Activated CD4-positive, alpha-beta T cell treated with anti-CD3 and anti-CD28 coated beads for 36 hours (primary cell): ENCODE data around the gene SLC38A9. TPM values are rescaled to one million over a fixed set of nuclear protein-coding genes. Genes with fewer than 3 reads are reported as not detected.

Source experiments
- ATAC-seq: fragments of 200-7000 bp; cut with Tn5 transposase; one replicate; pipeline ENCODE4 v1.10.0; 2021; ENCODE audit warnings: mild to moderate bottlenecking, moderate library complexity
- CTCF ChIA-PET: fragments of 350-600 bp; sonication (Branson Sonifier 250); formaldehyde crosslinking; loops from one replicate; lab custom pipeline; 2021; ENCODE audit warnings: antibody characterized with exemption; lab: Charles Lee
- POLR2A ChIA-PET: fragments of 350-600 bp; sonication (Branson Sonifier 250); formaldehyde crosslinking; loops from one replicate; lab custom pipeline; 2021; ENCODE audit warnings: antibody characterized with exemption, inconsistent platforms; lab: Charles Lee
- DNase-seq: peaks from one replicate; pipeline ENCODE4 v3.0.0-alpha.2; 2020
- H3K27ac Mint-ChIP-seq: one replicate; pipeline ENCODE4 v1.8.0; 2021; ENCODE audit warnings: mixed read lengths
- H3K27me3 Mint-ChIP-seq: one replicate; pipeline ENCODE4 v1.8.0; 2021; ENCODE audit warnings: mixed read lengths
- H3K36me3 Mint-ChIP-seq: one replicate; pipeline ENCODE4 v1.8.0; 2021; ENCODE audit warnings: low read depth, mixed read lengths
- H3K4me1 Mint-ChIP-seq: one replicate; pipeline ENCODE4 v1.8.0; 2021; ENCODE audit warnings: mixed read lengths
- H3K4me3 Mint-ChIP-seq: one replicate; pipeline ENCODE4 v1.8.0; 2021; ENCODE audit warnings: mild to moderate bottlenecking, moderate library complexity, mixed read lengths
- H3K9me3 Mint-ChIP-seq: one replicate; pipeline ENCODE4 v1.8.0; 2021; ENCODE audit warnings: low read depth, mixed read lengths
- intact Hi-C, 2 experiments: fragments of 100-400 bp; cut with DNase I in 1 of 2; cut with micrococcal nuclease in 1 of 2; formaldehyde crosslinking; loops; one replicate each; pipeline versions ENCODE4 v1.14.2 to v1.15.1; 2022 to 2024; cut with DNase I, micrococcal nuclease
- total RNA-seq, 2 experiments: library from RNA; stranded (reverse); gene quantifications; one replicate each; pipeline ENCODE4 v1.2.3, GENCODE V29; 2021

Gene SLC38A9
- total RNA-seq, 2 experiments from 2014 or later, result 12.9 to 16.2 TPM

GRCh38 chr5:55578771-55579170 lies 133.4 kb downstream of the SLC38A9 start:
- peaks cover 25% of the 10 kb centered on the region for H3K4me1 Mint-ChIP-seq
- no peak overlapping the region for H3K4me3 Mint-ChIP-seq
- ATAC-seq (no peak), DNase-seq (no peak)
- no peaks in the 10 kb centered on the region for H3K27me3 Mint-ChIP-seq
- no peaks in the 10 kb centered on the region for H3K36me3 Mint-ChIP-seq
- ChIA-PET CTCF (interaction anchor here (0.6 to 1.5 kb wide), 4 partner anchors 11 to 274 kb away, joined by 3 read pairs; no protein-coding TSS in a partner anchor), POLR2A (interaction anchor here (0.6 kb wide), 2 partner anchors 9 to 37 kb away, joined by 3 read pairs; no protein-coding TSS in a partner anchor)
- intact Hi-C loops, result no loop called here
- no peaks in the 10 kb centered on the region for H3K9me3 Mint-ChIP-seq
- H3K27ac Mint-ChIP-seq, result no peak overlapping the region

- H3K4me3 Mint-ChIP-seq, result no peak overlapping the region
- no peaks in the 10 kb centered on the region for H3K27me3 Mint-ChIP-seq
- POLR2A ChIA-PET, result no interaction called here
- H3K4me1 Mint-ChIP-seq, result peaks cover 21% of the 10 kb centered on the region
- CTCF ChIA-PET, result no interaction called here
- intact Hi-C loops, result loop anchor here in 1 of 2 experiments (2.0 kb wide), 1 partner anchor 13 kb away; no protein-coding TSS in a partner anchor
- H3K9me3 Mint-ChIP-seq, result no peaks in the 10 kb centered on the region
- DNase-seq (no peak), ATAC-seq (no peak)
- H3K27ac Mint-ChIP-seq, result no peak overlapping the region
- no peaks in the 10 kb centered on the region for H3K36me3 Mint-ChIP-seq
These were observed 134.6 kb downstream of the SLC38A9 start for GRCh38 chr5:55577353-55578060.

GRCh38 chr5:55576661-55577060 lies 135.5 kb downstream of the SLC38A9 start:
- H3K9me3 Mint-ChIP-seq, result no peaks in the 10 kb centered on the region
- DNase-seq (no peak), ATAC-seq (no peak)
- intact Hi-C loops, result loop anchor here in 1 of 2 experiments (2.0 kb wide), 1 partner anchor 14 kb away; no protein-coding TSS in a partner anchor
- H3K27ac Mint-ChIP-seq, result no peak overlapping the region
- no peaks in the 10 kb centered on the region for H3K27me3 Mint-ChIP-seq
- H3K36me3 Mint-ChIP-seq, result no peaks in the 10 kb centered on the region
- H3K4me1 Mint-ChIP-seq, result peaks cover 15% of the 10 kb centered on the region
- ChIA-PET CTCF (no interaction called here), POLR2A (no interaction called here)
- no peak overlapping the region for H3K4me3 Mint-ChIP-seq

Other genes starting within 250 kb of the SLC38A9 start
- gene PLPP1, start 177.4 kb downstream of the SLC38A9 start, total RNA-seq, result 1 to 10 TPM; 7.9 to 8.2 TPM
- gene DDX4, start 25.7 kb upstream of the SLC38A9 start, total RNA-seq, result not detected
- gene IL31RA, start 139.0 kb upstream of the SLC38A9 start, total RNA-seq, result not detected